A549 treated with Hydrocortisone at 1 μM for 4 hours (cell line): ENCODE data around the gene RHOH. TPM values are rescaled to one million over a fixed set of nuclear protein-coding genes. Genes with fewer than 3 reads are reported as not detected.

Experiments used
- total RNA-seq: library from RNA; stranded (reverse); fragments of 200-300 nt; extraction: Qiagen RNA extraction; gene quantifications from 5 replicates; pipeline ENCODE4 v1.2.3, GENCODE V29; 2022

RHOH gene, protein sequence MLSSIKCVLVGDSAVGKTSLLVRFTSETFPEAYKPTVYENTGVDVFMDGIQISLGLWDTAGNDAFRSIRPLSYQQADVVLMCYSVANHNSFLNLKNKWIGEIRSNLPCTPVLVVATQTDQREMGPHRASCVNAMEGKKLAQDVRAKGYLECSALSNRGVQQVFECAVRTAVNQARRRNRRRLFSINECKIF
- total RNA-seq = 0.09 to 0.32 TPM (median 0.21 TPM) in 5 replicates

DNA sequence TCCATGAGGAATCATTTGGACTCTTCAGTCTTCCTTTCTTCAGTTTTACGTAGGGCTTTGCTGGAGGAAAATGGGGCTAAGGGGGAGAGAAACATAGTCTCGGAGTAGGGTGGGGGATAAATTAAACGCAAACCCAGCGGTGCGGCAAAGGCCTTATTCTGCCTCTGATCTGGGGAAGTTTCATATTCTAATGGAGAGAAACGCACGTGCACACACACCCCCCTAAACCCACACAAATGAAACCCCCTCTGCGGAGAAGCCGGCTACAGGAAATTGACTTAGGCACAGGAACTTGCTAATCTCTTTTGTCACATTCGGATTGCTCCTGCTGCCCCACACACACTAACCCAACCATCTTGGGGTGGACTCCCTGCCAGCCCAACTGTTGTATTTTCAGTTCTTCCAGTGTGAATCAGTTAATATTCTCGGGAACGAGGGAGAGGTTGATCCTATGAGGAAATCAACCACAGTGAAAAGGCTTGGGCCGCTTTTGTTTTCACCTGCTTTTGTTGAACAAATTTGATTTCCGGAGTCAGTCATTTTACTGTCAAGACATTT lies at the start of gene RHOH:
RHOH (plus strand) TSS at position 308 of the 558 bp plus-strand sequence. CDS start 46,356 bp downstream, outside the sequence.

Other genes with a start within 250 kb of the RHOH start
- gene PDS5A, start 219.1 kb upstream of the RHOH start, total RNA-seq = 22.0 to 31.9 TPM (median 28.5 TPM) in 5 replicates
- 1.7 to 4.4 TPM (median 2.7 TPM) in 5 replicates for gene N4BP2, start 140.2 kb upstream of the RHOH start, total RNA-seq
- 1.00 to 1.5 TPM (median 1.4 TPM) in 5 replicates for gene CHRNA9, start 138.3 kb downstream of the RHOH start, total RNA-seq